Peyer's patch (tissue), 4 donors: ENCODE results near the gene CTSW.

ENCODE experiments used
- CTCF ChIP-seq, 6 experiments: fragments of 450-650 bp in 4 of 6; fragments of 200-600 bp in 2 of 6; sonication (generic) in 1 of 6; IDR thresholded peaks; one replicate each; pipeline ENCODE4 v1.5.1; 2017 to 2019; ENCODE audit warnings: antibody characterized with exemption in 6 of 6, mild to moderate bottlenecking in 3 of 6, moderate library complexity in 1 of 6
- POLR2A ChIP-seq, 2 donors: fragments of 450-650 bp; IDR thresholded peaks; one replicate each; pipeline ENCODE4 v1.5.1; 2017; ENCODE audit warnings: antibody characterized with exemption in 2 of 2, mild to moderate bottlenecking in 2 of 2, moderate library complexity in 2 of 2

- TF ChIP-seq CTCF (IDR thresholded peaks at IDR 0.05) (no peak), POLR2A (IDR thresholded peaks at IDR 0.05) (no peak)
Measured at GRCh38 chr11:65857500-65857852, 22.2 kb upstream of the CTSW start.
